ENCODE measurements around the gene IL15RA. TPM values are rescaled to one million over a fixed set of nuclear protein-coding genes. Genes with fewer than 3 reads are reported as not detected.

IL15RA gene
- total and polyA plus RNA-seq, 2 donors (not counting 3 experiments of a cell fraction or from before 2014, with no cell fraction given): 18.8 to 20.6 TPM

DNA sequence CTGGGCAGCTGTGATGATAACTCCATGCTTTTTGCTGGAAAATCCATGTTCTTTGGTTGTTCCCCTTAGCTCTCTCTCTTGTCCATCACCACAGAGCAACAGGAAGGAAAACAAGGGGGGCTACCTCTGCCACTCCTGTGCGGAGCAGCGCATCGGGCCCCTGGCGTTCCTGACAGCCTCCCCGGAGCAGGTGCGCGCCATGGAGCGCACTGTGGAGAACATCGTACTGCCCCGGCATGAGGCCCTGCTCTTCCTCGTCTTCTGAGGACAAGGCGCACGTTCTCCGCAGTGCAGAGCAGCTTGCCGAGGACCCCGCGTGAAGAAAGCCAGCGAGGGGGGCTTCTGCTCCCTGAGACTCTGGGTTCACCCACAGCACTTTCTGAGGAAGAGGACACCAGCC lies 40.3 kb downstream of the IL15RA start:
- no peak overlapping the region for H3K4me2 ChIP-seq (ENCODE audit: insufficient read depth, low read length)
- H2AFZ ChIP-seq (ENCODE audit: low read depth, low read length): no peak overlapping the region
- no peaks in the 10 kb centered on the region for H4K20me1 ChIP-seq (replicated peaks; ENCODE audit: control insufficient read depth, extremely low read depth, insufficient read depth, low read length)
- FAIRE-seq (no peak), DNase-seq (ENCODE audit: low read depth, low spot score) (no peak)
- TF ChIP-seq, protein P1, sequence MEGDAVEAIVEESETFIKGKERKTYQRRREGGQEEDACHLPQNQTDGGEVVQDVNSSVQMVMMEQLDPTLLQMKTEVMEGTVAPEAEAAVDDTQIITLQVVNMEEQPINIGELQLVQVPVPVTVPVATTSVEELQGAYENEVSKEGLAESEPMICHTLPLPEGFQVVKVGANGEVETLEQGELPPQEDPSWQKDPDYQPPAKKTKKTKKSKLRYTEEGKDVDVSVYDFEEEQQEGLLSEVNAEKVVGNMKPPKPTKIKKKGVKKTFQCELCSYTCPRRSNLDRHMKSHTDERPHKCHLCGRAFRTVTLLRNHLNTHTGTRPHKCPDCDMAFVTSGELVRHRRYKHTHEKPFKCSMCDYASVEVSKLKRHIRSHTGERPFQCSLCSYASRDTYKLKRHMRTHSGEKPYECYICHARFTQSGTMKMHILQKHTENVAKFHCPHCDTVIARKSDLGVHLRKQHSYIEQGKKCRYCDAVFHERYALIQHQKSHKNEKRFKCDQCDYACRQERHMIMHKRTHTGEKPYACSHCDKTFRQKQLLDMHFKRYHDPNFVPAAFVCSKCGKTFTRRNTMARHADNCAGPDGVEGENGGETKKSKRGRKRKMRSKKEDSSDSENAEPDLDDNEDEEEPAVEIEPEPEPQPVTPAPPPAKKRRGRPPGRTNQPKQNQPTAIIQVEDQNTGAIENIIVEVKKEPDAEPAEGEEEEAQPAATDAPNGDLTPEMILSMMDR (IDR thresholded peaks at IDR 0.05; ENCODE audit: extremely low read depth in 1 of 2, insufficient read depth in 1 of 2, low read depth in 1 of 2, low read length in 2 of 2): no peak
- TF ChIP-seq GATA2 (IDR thresholded peaks at IDR 0.05; ENCODE audit: insufficient read depth, insufficient read length, low read depth, low read length): no peak
- TF ChIP-seq POLR2AphosphoS5 (IDR thresholded peaks at IDR 0.05; ENCODE audit: insufficient read depth, low read depth, low read length): no peak
- no peak for TF ChIP-seq FOS (IDR thresholded peaks at IDR 0.05; ENCODE audit: borderline replicate concordance, insufficient read depth, low read length)
- no peak for TF ChIP-seq JUN (IDR thresholded peaks at IDR 0.05; ENCODE audit: borderline replicate concordance, insufficient read depth, insufficient read length, low read depth)
- no peak for TF ChIP-seq POLR2A (IDR thresholded peaks at IDR 0.05; ENCODE audit: low read depth, low read length)
- TSS peak; percentile 69 for BruUV-seq (replicated peaks)
- peaks cover 10 to 26% of the 10 kb centered on the region in 2 experiments for H3K36me3 ChIP-seq (ENCODE audit: control insufficient read depth in 2 of 2, extremely low read depth in 1 of 2, insufficient read depth in 2 of 2, low read length in 2 of 2)
- CTCF ChIA-PET: interaction anchor here (1.1 to 1.7 kb wide), 3 partner anchors 29 to 77 kb away, joined by 3 to 4 read pairs (median 3); no protein-coding TSS in a partner anchor
- H3K9me1 ChIP-seq (replicated peaks; ENCODE audit: control insufficient read depth, extremely low read depth, insufficient read depth, low read length): no peaks in the 10 kb centered on the region
- H3K4me3 ChIP-seq (replicated peaks in 1 of 3; ENCODE audit: insufficient read depth in 1 of 3, low read depth in 1 of 3, low read length in 3 of 3): no peak overlapping the region
- peaks cover 1% of the 10 kb centered on the region for H3K4me1 ChIP-seq (ENCODE audit: control insufficient read depth, extremely low read depth, insufficient read depth, low read length)
- H3K79me2 ChIP-seq (ENCODE audit: control insufficient read depth, insufficient read depth, low read length): no peaks in the 10 kb centered on the region
- no peaks in the 10 kb centered on the region for H3K27me3 ChIP-seq (ENCODE audit: control insufficient read depth in 2 of 2, insufficient read depth in 2 of 2, low read length in 2 of 2)
- POLR2A ChIA-PET: no interaction called here
- intact Hi-C loops (cut with micrococcal nuclease) (no loop called here), dilution Hi-C loops (cut with MboI; ENCODE audit: extremely low pct_ligation_motif_present, low sequenced_read_pairs) (no loop called here)
- H3K9ac ChIP-seq (replicated peaks; ENCODE audit: extremely low read depth, insufficient read depth, low read length): no peak overlapping the region
- no peaks in the 10 kb centered on the region for H3K9me3 ChIP-seq (replicated peaks; ENCODE audit: control insufficient read depth, insufficient read depth, low read length)
- no peak overlapping the region for H3K27ac ChIP-seq (ENCODE audit: insufficient read depth, low read depth, low read length)

DNA sequence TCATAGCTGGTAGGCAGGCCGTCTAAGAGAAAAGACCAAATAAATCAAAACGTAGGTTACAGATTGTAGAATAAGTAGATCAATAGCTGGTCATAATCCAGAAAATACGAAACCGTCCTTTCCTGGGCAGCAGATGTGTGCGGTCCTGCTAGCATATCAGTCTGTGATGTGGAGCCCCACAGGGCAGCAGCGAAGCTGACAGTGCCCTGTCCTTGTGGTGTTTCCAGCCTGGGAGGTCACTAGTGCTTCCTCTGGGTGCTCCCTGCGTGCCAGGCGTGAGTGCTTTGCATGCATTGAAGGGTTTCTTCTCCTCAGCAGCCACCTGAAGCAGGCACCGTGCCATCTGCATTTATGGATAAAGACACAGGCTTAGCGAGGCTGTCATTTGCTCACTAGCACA lies 41.7 kb downstream of the IL15RA start:
- H3K4me1 ChIP-seq (ENCODE audit: control insufficient read depth, extremely low read depth, insufficient read depth, low read length): no peaks in the 10 kb centered on the region
- no peaks in the 10 kb centered on the region for H4K20me1 ChIP-seq (replicated peaks; ENCODE audit: control insufficient read depth, extremely low read depth, insufficient read depth, low read length)
- H3K27me3 ChIP-seq (ENCODE audit: control insufficient read depth in 2 of 2, insufficient read depth in 2 of 2, low read length in 2 of 2): no peaks in the 10 kb centered on the region
- H3K9me1 ChIP-seq (replicated peaks; ENCODE audit: control insufficient read depth, extremely low read depth, insufficient read depth, low read length): no peaks in the 10 kb centered on the region
- no peak for FAIRE-seq
- dilution Hi-C loops (cut with MboI; ENCODE audit: extremely low pct_ligation_motif_present, low sequenced_read_pairs): no loop called here
- intact Hi-C loops (cut with micrococcal nuclease): no loop called here
- BruUV-seq (replicated peaks): no TSS peak
- CTCF ChIA-PET: interaction anchor here (1.1 to 1.3 kb wide), 2 partner anchors 36 to 466 kb away, joined by 3 to 4 read pairs; no protein-coding TSS in a partner anchor
- H3K9me3 ChIP-seq (replicated peaks; ENCODE audit: control insufficient read depth, insufficient read depth, low read length): no peaks in the 10 kb centered on the region
- H3K79me2 ChIP-seq (ENCODE audit: control insufficient read depth, insufficient read depth, low read length): no peaks in the 10 kb centered on the region
- H2AFZ ChIP-seq (ENCODE audit: low read depth, low read length): no peak overlapping the region
- H3K4me3 ChIP-seq (replicated peaks in 1 of 3; ENCODE audit: insufficient read depth in 1 of 3, low read depth in 1 of 3, low read length in 3 of 3): no peak overlapping the region
- H3K36me3 ChIP-seq (ENCODE audit: control insufficient read depth in 2 of 2, extremely low read depth in 1 of 2, insufficient read depth in 2 of 2, low read length in 2 of 2): peaks cover 12 to 29% of the 10 kb centered on the region in 2 experiments
- POLR2A ChIA-PET: no interaction called here
- TF ChIP-seq FOS (IDR thresholded peaks at IDR 0.05; ENCODE audit: borderline replicate concordance, insufficient read depth, low read length) (no peak), POLR2AphosphoS5 (IDR thresholded peaks at IDR 0.05; ENCODE audit: insufficient read depth, low read depth, low read length) (no peak), MYC (IDR thresholded peaks at IDR 0.05; ENCODE audit: low read depth, low read length) (no peak), JUN (IDR thresholded peaks at IDR 0.05; ENCODE audit: borderline replicate concordance, insufficient read depth, insufficient read length, low read depth) (no peak), GATA2 (IDR thresholded peaks at IDR 0.05; ENCODE audit: insufficient read depth, insufficient read length, low read depth, low read length) (no peak), POLR2A (IDR thresholded peaks at IDR 0.05; ENCODE audit: low read depth, low read length) (no peak), EZH2 (IDR thresholded peaks at IDR 0.05; ENCODE audit: borderline replicate concordance, low read depth, low read length, severe bottlenecking) (no peak)
- TF ChIP-seq, protein P1 (IDR thresholded peaks at IDR 0.05; ENCODE audit: extremely low read depth in 1 of 2, insufficient read depth in 1 of 2, low read depth in 1 of 2, low read length in 2 of 2): no peak
- TF ChIP-seq, protein P2, sequence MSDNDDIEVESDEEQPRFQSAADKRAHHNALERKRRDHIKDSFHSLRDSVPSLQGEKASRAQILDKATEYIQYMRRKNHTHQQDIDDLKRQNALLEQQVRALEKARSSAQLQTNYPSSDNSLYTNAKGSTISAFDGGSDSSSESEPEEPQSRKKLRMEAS (IDR thresholded peaks at IDR 0.05; ENCODE audit: insufficient read depth, insufficient read length): no peak
- H3K9ac ChIP-seq (replicated peaks; ENCODE audit: extremely low read depth, insufficient read depth, low read length): no peak overlapping the region
- DNase-seq (ENCODE audit: low read depth, low spot score): no peak
- no peak overlapping the region for H3K27ac ChIP-seq (ENCODE audit: insufficient read depth, low read depth, low read length)
- no peak overlapping the region for H3K4me2 ChIP-seq (ENCODE audit: insufficient read depth, low read length)

All from endothelial cell of umbilical vein (primary cell).